NCI-H510A (cell line): ENCODE results near the gene AHCYL2.
"Not testable (repeated sequence)": the region's sequence is repeated elsewhere in the genome, so short reads cannot be mapped to it uniquely, and the experiment has no call there.

ENCODE experiments used
- DNase-seq: peaks from one replicate; lab custom pipeline; 2025; lab: John Stamatoyannopoulos, UW

AHCYL2 gene

DNA sequence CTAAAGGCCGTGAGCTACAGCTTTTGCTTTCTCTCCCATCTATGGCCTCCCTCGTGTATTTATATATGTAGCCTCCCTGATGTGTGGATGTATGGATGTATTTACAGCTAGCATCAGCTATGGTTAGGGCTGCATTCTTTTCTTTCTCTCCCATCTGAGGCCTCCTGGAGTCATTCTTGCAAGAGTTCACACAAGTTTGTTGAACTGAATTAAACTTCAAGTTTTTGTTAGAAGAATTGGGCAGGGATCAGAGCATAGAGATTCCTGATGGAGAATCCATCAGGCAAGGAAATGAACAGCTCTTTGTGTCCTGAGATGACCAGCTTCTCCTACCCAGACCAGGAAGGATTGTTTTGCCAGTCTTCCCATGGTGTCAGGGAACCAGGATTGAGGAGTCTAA is 60.3 kb downstream of the AHCYL2 start:
- DNase-seq = no peak

DNA sequence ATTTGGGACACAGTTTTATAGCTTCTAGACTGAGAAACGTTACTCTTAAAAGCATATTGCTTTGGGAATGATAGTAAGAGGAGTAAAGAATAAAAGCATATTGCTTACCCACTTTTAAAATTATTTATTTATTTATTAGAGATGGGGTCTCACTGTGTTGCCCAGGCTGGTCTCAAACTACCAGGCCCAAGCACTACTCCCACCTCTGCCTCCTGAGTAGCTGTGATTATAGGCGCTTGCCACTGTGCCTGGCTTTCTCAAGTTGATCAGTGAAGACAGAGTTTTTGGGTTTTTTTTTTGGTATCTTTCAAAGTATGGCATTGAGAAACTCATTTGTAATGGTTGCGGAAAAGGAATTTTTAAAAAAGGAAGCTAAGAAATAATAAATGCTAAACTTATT is 68.0 kb downstream of the AHCYL2 start:
- no peak for DNase-seq

DNA sequence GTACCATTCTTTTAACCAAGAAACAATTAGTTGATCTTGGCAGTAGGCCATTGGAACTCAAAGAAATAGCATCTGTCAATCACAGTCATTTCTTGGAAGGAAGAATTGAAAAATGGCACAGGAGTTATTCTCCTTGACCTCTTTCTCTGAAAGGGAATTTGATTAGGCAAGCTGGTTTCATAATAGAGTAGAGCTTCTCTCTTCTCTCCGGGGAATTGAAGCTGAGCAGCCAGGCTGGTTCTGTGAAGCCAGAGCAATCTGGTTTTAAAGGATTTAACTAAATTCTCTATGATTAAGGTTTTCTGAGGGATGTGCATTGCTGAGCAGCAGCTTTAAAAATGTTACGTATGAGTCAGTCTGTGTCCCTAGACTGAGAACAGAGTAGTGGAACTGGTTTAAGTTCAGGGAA is 70.2 kb downstream of the AHCYL2 start:
- DNase-seq = no peak

DNA sequence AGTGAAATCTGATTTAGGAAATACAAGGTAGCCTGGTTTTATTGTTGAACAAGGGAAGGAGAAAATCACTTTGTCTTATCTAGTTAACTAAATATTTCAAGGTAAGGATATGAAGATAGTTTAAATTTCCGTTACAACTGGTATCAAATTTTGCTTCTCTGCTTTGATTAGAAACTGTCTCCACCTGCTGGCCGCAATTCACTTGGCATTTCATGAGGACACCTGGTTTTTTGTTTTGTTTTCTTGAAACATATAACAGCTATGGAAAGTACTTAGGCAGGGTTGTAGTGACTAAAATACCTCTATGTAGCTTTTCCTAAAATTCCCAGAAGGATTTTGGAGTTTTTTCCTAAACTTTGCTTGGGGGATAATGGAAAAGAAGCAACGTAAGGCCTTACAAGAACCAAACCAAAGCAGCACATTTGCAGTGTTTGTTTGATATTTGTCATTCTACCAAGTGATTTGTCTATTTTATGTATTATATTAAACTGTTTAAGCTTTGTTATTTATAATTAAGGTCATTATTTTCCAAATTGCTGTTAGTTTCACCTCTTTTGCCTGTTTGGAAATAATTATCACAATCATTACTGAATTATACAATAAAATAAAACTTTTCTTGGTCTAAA is 73.6 kb downstream of the AHCYL2 start:
- DNase-seq = no peak

DNA sequence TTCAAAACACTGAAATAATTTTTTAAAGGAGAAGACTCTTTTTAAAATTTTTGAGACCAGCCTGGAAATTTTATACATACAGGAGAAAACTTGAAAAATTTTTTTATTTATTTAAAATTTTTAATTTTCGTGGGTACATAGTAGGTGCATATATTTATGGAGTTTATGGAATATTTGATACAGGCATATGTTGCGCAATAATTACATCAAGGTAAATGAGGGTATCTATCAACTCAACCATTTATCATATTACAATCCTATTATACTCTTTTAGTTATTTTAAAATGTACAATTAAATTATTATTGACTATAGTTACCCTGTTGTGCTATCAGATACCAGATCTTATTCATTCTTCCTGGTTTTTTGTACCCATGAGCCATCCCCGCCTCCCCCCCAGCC is 75.1 kb downstream of the AHCYL2 start:
- no peak for DNase-seq

DNA sequence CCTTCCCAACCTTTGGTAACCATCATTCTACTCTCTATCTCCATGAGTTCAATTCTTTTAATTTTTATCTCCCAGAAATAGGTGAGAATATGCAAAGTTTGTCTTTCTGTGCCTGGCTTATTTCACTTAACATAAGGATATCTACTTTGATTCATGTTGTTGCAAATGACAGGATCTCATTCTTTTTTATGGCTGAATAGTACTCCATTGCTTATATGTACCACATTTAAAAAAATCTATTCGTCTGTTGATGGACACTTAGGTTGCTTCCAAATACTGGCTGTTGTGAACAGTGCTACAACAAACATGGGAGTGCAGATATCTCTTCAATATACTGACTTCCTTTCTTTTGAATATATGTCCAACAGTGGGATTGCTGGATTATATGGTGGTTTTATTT is 75.5 kb downstream of the AHCYL2 start:
- not testable (repeated sequence) for DNase-seq

DNA sequence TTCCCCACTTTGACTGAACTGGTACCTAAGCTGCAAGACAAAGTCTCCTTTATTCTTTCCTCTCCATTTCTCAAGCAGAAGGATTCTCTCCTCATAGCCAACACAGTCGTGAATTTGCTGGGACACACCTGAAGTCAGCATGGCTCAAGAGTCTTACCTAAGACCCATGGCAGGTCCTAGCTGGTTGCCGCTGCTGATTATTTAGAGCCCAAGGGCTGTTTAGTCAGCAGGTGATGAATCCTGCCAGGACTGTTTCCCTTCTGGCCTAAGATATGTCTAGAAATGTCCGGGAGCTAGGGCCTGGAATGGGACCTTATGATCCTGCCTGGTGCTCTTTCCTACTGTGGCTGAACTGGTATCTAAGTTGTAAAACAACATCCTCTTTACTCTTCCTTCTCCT is 82.8 kb downstream of the AHCYL2 start:
- no peak for DNase-seq

DNA sequence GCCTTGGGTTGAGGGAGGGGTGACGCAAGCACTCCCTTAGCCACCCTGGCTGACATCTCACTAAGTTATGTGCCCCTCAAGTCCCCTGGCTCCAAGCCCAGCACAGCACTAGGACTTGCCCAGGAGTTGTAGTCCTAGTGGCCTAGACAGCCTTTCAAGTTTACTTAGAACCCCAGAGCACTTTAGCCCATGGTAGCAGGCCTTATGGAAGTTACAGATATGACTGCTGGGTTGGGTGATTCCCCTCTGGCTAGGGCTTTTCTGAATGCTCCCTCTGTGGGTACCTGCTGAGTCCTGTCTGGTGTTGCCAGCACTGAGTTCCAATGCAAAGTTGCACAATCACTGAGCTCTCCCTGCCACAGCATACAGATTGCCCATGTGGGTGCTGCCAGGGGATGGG is 83.2 kb downstream of the AHCYL2 start:
- no peak for DNase-seq

DNA sequence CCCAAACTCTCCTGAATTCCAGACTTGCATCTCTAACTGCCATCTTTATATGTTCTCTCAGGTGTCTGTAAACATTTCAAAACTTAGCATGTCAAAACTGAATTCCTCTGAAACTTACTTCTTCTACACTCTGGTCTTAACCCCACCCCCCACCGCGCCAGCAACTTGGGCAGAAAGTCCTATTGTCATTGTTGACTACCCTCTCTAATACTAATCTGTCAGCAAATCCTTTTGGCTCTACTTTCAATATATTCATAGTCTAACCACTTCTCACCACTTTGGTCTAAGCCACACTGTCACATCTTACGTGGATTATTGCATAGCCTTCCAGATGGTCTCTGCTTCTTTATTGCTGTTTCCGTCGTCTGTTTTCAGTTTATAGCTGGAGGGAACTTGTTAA is 86.6 kb downstream of the AHCYL2 start:
- DNase-seq = no peak

DNA sequence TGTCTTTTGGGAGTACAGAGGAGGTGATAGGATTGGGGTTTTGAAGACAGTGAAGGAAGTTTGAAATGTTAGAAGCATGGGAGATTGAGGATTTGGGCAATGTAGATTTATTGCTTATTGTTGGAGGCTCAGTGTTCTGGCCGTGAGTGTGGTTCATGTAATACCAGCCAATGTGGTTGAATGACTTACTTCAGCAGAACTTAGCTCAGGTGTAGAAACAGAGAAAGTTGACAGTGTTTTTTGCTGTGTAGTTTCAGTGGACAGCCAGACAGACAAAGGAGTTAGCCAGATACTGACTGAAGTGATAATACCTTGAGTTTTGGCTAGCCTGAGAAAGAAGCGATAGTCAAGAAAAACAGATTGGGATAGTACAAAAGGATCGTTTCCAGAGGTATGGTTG is 88.5 kb downstream of the AHCYL2 start:
- DNase-seq = no peak

DNA sequence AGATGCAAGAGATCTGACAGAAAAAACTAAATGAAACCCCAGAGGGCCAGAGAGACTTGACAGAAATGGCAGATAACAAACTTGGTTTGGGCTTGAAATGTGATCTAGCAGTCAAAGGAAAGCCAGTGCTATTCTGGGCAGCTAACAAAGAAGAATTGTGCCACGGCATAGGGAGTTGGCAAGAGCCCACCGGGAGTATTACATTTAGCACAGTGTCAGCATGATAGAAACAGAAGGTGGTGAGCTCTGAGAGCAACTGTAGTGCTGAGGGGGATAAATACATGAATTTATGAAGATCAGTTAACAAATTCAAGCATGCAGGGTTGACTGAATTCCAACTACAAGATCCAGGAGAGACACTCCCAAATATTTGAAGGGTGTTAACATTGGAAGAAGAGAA is 91.1 kb downstream of the AHCYL2 start:
- DNase-seq = no peak

DNA sequence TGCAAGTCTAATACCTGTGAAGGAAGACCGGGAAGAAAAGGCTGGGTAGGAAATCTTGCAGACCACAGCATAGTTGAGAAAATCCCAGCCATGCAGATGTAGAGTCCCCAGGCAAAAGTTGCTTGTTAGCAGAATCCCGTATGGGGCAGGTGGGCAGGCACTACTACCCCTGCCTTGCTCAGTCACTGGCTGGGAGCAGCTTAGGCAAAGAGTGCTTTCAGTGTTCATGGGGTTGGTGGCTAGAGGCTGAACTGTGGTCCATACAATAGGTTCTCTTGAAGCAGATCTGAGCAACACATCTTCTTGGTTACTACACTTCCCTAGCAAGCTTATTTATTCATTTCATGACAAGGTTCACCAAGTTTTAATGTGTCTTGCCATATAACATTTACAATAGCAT is 92.6 kb downstream of the AHCYL2 start:
- DNase-seq = no peak

DNA sequence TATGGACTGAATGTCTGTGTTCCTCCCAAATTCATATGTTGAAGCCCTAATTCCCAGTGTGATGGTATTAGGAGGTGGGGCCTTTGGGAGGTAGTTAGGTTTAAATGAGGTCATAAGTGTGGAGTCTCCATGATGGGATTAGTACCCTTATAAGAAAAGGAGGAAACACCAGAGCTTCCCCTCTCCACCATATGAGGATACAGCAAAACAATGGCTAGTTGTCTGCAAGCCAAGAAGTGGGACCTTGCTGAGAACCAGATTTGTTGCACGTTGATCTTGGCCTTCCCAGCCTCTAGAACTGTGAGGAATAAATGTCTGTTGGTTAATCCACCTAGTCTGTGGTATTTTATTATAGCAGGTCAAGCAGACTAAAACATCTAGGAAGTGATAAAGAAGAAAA is 102.2 kb downstream of the AHCYL2 start:
- DNase-seq = no peak

DNA sequence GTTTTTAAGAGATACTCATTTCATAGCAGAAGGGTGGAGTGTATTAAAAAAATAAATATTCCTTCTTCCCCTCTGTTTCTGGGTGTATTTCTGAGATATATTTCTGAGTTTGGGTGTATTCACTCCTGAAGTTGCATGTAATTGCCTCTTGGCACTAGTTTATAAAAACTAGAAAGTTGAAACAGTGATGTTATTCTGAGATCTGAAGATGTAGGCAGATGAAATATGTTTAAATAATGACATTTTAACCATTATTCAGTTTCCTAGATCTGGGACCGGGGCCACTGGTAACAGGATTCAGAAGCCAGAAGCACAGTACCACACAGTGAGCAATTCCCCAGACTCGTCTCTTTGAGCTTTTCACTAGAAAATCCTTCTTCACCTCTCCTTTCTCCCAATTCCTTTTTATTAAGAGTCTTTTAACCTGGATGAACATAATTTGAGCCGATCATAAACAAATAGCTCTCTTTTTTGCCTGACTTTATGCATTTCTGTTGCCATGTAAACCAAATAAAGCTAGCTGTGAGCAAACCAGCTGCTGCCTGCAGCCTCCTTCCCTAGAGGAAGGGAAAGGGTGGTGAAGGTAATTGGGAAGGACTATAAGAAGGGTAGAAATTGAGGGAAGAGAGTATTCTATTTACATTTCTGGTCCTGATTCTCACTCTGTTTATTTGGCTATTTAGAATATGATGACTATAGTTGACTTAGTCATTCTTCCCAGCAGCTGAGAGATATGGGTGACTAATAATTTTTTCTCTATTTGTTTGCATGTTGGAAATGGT is 107.6 kb downstream of the AHCYL2 start:
- DNase-seq = no peak

DNA sequence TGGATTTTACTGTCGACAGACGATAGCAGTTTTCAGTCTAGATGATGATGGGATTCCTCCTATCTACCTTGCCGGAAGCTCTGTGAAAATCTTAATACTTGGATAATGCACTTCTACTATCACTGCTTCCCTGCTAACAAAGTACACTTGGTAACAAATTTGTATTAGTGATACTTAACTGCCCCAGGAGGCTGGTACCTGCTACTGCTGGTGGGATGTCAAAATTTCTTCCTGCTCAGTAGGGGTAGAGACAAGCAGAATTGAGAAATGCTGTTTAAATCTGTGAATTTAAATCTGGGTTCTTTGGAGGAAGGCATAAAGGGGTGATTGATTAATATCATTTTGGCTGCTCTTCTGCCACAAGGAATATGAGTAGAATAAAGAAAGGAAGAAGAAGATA is 109.6 kb downstream of the AHCYL2 start:
- no peak for DNase-seq

DNA sequence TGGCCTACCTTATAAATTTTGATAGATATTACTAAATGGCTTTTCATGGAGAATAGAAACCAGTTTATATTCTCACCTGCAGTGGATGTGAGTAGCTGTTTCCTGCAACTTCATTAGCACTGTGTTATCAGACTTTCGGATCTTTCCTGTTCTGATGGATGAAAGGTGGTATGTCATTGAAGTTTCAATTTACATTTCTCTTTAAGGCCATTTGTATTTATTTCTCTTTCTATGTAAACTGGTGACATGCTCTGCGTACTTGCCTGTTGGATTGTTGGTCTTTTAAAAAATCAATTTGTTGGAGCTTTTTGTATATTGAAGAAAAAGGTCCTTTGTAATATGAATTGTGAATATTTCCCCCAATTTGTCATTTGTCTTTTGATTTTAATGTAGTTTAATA is 113.6 kb downstream of the AHCYL2 start:
- no peak for DNase-seq

DNA sequence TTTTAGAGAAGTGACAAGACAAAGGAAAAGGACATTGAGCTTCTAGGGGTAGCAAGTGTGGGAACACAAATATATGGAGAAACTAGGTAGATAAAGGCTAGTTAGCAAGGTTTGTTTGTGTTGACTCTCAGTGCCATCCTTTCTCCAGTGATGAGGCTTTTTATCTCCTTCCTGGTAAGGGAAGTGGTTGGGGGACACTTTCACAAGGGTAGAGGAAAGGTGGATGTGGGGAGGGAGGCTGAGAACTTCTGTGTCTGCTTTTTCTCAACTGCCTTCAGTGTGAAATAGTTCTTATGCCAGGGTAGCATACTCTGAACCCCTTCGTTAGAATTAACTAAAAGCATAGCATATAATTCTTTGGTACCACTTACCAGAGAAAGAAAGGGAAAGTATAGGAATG is 116.4 kb downstream of the AHCYL2 start:
- no peak for DNase-seq

DNA sequence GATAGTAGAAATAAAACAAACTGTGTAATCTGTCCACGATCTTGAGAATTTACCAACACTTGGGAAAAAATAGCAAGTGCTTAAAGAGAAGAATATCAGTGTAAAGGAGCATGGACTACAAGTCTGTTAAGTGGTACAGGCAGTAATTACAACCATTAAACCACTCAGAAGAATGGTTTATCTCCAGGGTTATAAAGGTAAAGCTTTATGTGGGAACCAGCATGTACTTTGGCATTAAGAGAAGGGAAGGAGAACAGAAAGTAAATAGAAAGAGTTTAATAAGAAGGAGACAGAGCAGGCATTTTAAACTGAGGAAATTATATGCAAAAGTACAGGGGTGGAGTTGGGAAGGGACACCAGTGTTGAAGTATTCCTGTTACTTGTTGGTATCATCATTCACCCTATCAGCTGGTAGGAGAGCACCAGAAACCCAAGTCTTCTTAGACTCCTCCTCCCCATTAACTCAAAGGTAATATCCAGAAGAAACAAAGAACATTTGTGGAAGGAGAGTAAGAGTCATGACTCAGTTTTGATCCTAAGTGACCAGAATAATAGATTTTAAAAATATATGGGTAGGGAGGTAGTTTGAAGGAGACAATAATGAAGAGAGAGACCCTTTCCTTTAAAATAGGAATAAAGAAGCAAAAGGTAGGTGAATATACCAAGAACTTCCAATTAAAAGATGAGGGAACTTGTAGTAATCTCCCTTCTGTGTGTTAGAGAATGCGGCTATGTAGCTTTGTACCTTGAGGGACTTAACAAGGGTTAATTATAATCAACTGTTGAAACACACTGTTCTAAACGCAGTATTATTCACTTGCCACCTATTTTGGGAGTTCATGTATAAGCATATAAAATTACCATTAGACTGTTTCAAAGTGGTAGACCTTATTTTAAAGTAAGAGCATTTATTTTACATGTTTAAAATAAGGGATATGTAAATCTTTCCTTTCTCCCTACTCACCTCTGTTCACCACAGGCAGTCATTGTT is 117.3 kb downstream of the AHCYL2 start:
- DNase-seq = no peak

DNA sequence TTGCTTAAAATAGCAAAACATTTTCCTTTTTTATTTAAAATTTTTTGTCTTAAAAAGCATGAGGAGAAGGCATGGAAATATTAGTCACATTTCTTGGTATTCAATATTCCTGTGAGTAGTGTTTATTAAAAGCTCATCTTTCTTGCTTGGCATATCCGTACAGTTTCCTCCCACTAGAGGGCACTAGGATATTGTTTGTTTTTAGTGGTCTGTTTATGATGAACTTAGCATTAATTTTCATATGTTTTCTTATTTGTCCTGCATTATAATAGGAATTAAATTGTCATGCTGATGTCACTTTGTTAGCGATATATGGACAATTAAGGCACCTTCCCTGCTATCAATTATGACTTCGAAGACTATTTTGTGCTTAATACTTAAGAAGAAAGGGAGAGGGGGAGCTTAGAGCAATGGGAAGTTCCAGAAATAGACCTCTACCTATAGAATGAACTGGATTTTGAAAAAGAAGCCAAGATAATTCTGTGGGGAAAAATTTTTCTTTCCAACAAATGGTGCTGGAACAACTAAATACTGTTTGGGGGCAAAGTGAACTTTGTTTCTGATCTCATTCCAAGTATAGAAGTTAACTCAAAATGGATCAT is 118.4 kb downstream of the AHCYL2 start:
- DNase-seq = no peak

DNA sequence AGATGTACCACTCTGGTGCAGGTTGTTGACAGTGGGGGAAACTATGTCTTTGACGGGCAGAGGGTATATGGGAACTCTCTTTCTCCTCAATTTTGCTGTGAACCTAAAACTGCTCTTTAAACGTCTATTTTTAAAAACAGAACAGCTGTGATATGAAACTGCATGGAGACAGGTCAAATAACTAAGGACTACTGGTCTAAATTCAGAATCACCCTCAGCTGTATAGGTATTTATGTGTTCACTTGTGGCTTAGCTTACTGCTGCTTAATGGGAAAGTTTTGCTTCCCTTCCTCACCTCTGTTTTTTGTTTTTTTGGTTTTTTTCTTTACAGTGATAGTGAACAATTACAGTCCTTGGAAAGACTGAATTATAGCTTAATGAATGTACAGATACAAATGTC is 122.5 kb downstream of the AHCYL2 start:
- DNase-seq = no peak

DNA sequence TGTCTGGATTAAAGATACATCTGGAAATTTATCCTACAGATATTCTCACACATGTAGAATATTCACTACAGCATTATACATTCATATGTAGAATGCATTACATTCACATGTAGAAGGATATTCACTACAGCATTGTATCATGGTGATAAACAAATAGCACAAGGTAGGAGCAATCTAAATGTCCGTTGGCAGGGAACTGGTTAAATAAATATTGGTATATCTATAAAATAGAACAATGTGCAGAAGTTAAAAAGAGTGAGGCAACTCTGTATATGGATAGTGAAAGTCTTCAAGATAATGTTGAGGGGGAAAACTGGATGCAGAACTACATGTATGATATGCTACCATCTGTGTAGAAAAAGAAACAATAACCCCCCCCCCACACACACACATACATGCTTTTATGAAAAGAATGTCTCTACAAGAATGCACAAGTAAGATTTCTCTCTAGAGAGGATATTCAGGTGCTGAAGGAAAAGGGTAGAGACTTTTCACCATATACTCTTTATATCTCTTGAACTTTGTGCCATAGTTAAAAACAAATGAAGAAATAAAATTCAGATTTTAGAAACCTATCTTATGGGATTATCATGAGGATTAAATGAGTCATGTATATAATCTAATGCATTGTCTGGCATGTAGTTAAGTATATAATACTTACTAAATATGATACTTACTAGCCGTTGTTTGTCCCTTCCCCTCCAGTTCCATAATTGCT is 123.4 kb downstream of the AHCYL2 start:
- no peak for DNase-seq

DNA sequence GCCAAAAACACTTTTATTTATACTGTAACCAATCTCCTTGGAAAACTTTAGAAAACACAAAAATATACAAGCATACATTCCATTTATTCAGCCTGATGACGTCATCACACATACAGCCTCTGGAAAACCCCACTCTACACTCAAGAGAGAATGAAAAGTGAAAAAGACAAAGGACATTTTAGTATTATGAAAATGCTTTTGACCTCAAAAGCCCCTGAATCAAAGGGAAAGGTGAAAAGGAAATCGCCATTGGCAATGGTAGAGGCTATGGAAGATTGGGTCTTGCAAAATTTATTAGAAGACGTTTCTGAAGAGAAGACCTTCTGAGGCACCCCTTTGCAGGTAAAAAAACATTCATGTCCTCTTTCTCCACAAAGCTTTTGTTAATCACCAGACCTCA is 126.5 kb downstream of the AHCYL2 start:
- DNase-seq = no peak
